K562 (cell line): ENCODE measurements around the gene GATAD2B. TPM values are rescaled to one million over a fixed set of nuclear protein-coding genes. Genes with fewer than 3 reads are reported as not detected.

Source experiments
- BRD9 ChIP-seq: fragments of 450-650 bp; IDR thresholded peaks from 2 replicates; pipeline ENCODE4 v1.6.1; 2018; ENCODE audit warnings: low read depth; ENCODE audit not compliant: partially characterized antibody
- CEBPB ChIP-seq: fragments of 450-650 bp; IDR thresholded peaks from 2 replicates; pipeline ENCODE4 v1.6.1; 2016; ENCODE audit warnings: missing genetic modification characterization, missing compliant biosample characterization
- CTCF ChIP-seq, 3 experiments: IDR thresholded peaks in 2 of 3; conservative IDR thresholded peaks in 1 of 3; 2 replicates each; pipeline ENCODE4 v1.5.1; 2011 to 2012; ENCODE audit warnings: low read length in 3 of 3, mild to moderate bottlenecking in 3 of 3, control low read depth in 2 of 3, improper control_type of control experiment in 1 of 3, inconsistent platforms in 1 of 3, low read depth in 1 of 3, mixed read lengths in 1 of 3, moderate library complexity in 1 of 3; ENCODE audit not compliant: insufficient read depth in 2 of 3
- HLTF ChIP-seq: fragments of 450-650 bp; IDR thresholded peaks from 2 replicates; pipeline ENCODE4 v1.6.1; 2016
- HNRNPLL ChIP-seq: fragments of 200-400 bp; formaldehyde crosslinking; IDR thresholded peaks from 2 replicates; pipeline ENCODE4 v1.6.1; 2017; ENCODE audit warnings: low read length, low read depth, mild to moderate bottlenecking; ENCODE audit not compliant: poor library complexity, severe bottlenecking
- MAFF ChIP-seq: IDR thresholded peaks from 2 replicates; pipeline ENCODE4 v1.6.1; 2012; ENCODE audit warnings: low read length, improper control_type of control experiment
- MAX ChIP-seq: sonication (generic); formaldehyde crosslinking; IDR thresholded peaks from 2 replicates; pipeline ENCODE4 v1.9.0; 2022; ENCODE audit warnings: mild to moderate bottlenecking, missing genetic modification reagents
- NCOA4 ChIP-seq: fragments of 450-650 bp; IDR thresholded peaks from 2 replicates; pipeline ENCODE4 v1.6.1; 2018; ENCODE audit warnings: mild to moderate bottlenecking; ENCODE audit not compliant: partially characterized antibody
- REST ChIP-seq, 2 experiments: fragments of 450-650 bp; formaldehyde crosslinking in 1 of 2; IDR thresholded peaks; 2 replicates each; pipeline versions ENCODE4 v1.4.0 to v1.6.1; 2014 to 2020; ENCODE audit warnings: mild to moderate bottlenecking in 2 of 2, borderline replicate concordance in 1 of 2, low read depth in 1 of 2
- RHOXF2B ChIP-seq: fragments of 250-450 bp; sonication (Bioruptor Pico); conservative IDR thresholded peaks from 2 replicates; pipeline ENCODE4 v1.5.1; 2021
- RUNX1 ChIP-seq: sonication (generic); IDR thresholded peaks from 2 replicates; pipeline ENCODE4 v1.6.1; 2016; ENCODE audit warnings: antibody characterized with exemption, low read depth
- TARDBP ChIP-seq: fragments of 450-650 bp; IDR thresholded peaks from 2 replicates; pipeline ENCODE4 v1.6.1; 2016
- TRIM28 ChIP-seq: fragments of 450-650 bp; IDR thresholded peaks from 2 replicates; pipeline ENCODE4 v1.6.1; 2017
- ZBTB43 ChIP-seq: sonication (generic); formaldehyde crosslinking; IDR thresholded peaks from 2 replicates; pipeline ENCODE4 v1.8.0; 2023; ENCODE audit warnings: mild to moderate bottlenecking, missing genetic modification reagents
- ZNF24 ChIP-seq: fragments of 450-650 bp; IDR thresholded peaks from 2 replicates; pipeline ENCODE4 v1.6.1; 2016
- ZNF445 ChIP-seq: fragments of 250-450 bp; sonication (Bioruptor Pico); IDR thresholded peaks from 2 replicates; pipeline ENCODE4 v1.4.0; 2020; ENCODE audit warnings: low read depth, mild to moderate bottlenecking, moderate library complexity
- polyA plus RNA-seq, 8 experiments: library from polyadenylated mRNA; depleted of rRNA in 4 of 8; stranded (reverse) in 5 of 8; unstranded in 3 of 8; fragments of >200 nt; fragmentation: Nextera tagmentation in 2 of 8; fragmentation: Illumina TruSeq in 1 of 8; extraction: Ambion mirVana in 2 of 8; extraction: Trizol in 1 of 8; gene quantifications; 2 replicates each; pipeline versions ENCODE4 v1.2.1 to v1.2.3, GENCODE V29; 2011 to 2014; ENCODE audit warnings: inconsistent platforms in 1 of 8, missing spikeins in 1 of 8
- total RNA-seq, 7 experiments: library from RNA; depleted of rRNA in 6 of 7; stranded (reverse); fragments of >200 nt in 6 of 7; fragmentation: Illumina TruSeq in 2 of 7; extraction: Trizol in 2 of 7; gene quantifications; 2 replicates each; pipeline versions ENCODE4 v1.2.1 to v1.2.3, GENCODE V29; 2011 to 2021; ENCODE audit warnings: low replicate concordance in 1 of 7

Gene GATAD2B
- total and polyA plus RNA-seq, 9 of the 15 experiments (the other 6 are each of a cell fraction or from before 2014, with no cell fraction given), result 1.5 to 40.2 (median 4.9) TPM

- TF ChIP-seq CTCF (IDR thresholded peaks at IDR 0.05 in 2 of 3, conservative IDR thresholded peaks at IDR 0.05 in 1 of 3; ENCODE audit: insufficient read depth in 2 of 3, low read depth in 1 of 3, low read length in 3 of 3), result peak; percentile 47 to 78 (median 68)
- TF ChIP-seq REST (IDR thresholded peaks at IDR 0.05; ENCODE audit: borderline replicate concordance), result peak; percentile 81
- TF ChIP-seq REST (CRISPR knock-in tag; IDR thresholded peaks at IDR 0.05; ENCODE audit: low read depth), result no peak
- no peak for TF ChIP-seq NCOA4
- TF ChIP-seq MAFF, result no peak
- no peak for TF ChIP-seq TRIM28
- no peak for TF ChIP-seq CEBPB (tag)
- no peak for TF ChIP-seq BRD9
- peak; percentile 76 for TF ChIP-seq HNRNPLL
- no peak for TF ChIP-seq RUNX1
- TF ChIP-seq TARDBP, result peak; percentile 64; the same call in 1 of the 2 replicates
- TF ChIP-seq ZNF445, result no peak
- peak; percentile 49; the same call in 1 of the 2 replicates for TF ChIP-seq ZBTB43
- TF ChIP-seq MAX (CRISPR knock-in tag), result peak; percentile 88
- peak; percentile 67 for TF ChIP-seq HLTF
- TF ChIP-seq RHOXF2B (CRISPR knock-in tag), result 0 out of 2 replicates have a peak, but pooled peaks have one; percentile 40
- no peak for TF ChIP-seq ZNF24
Measured at GRCh38 chr1:153967107-153967999, 44.6 kb upstream of the GATAD2B start, which contains the start of gene CREB3L4 (continued).
